SK-N-SH (cell line): ENCODE measurements around the gene DNAH5. TPM values are rescaled to one million over a fixed set of nuclear protein-coding genes. Genes with fewer than 3 reads are reported as not detected.

ENCODE experiments used
- CTCF ChIA-PET: fragments of 300-600, 350-600 bp; formaldehyde crosslinking; extraction: SDS; loops from one replicate; lab custom pipeline; 2021; lab: Yijun Ruan, JAX
- POLR2A ChIA-PET: fragments of 350-600 bp; sonication (Branson Sonifier 250); formaldehyde crosslinking; extraction: SDS; loops from one replicate; lab custom pipeline; 2020; ENCODE audit warnings: antibody characterized with exemption, inconsistent platforms; lab: Yijun Ruan, JAX
- DNase-seq: peaks from one replicate; pipeline ENCODE4 v3.0.0; 2012
- H2AFZ ChIP-seq: fragments of 200-600 bp; sonication (generic); 2 replicates; pipeline ENCODE4 v1.8.1; 2016; ENCODE audit warnings: antibody characterized with exemption, mild to moderate bottlenecking, low read depth
- H3F3A ChIP-seq: fragments of 200-600 bp; sonication (generic); replicated peaks from 2 replicates; pipeline ENCODE3; 2016; ENCODE audit warnings: antibody characterized with exemption, mild to moderate bottlenecking; ENCODE audit not compliant: insufficient read depth
- H3K27ac ChIP-seq, 2 experiments: fragments of 200-500 bp in 1 of 2; fragments of 200-600 bp in 1 of 2; sonication (Bioruptor generic) in 1 of 2; sonication (generic), shearing (Covaris generic) in 1 of 2; 2 replicates each; pipeline versions ENCODE4 v1.5.1 to v1.6.1; 2014 to 2016; ENCODE audit warnings: low read depth in 2 of 2, inconsistent platforms in 1 of 2, low read length in 1 of 2, mild to moderate bottlenecking in 1 of 2, mixed read lengths in 1 of 2
- H3K27me3 ChIP-seq: fragments of 200-600 bp; sonication (generic), shearing (Covaris generic); 2 replicates; pipeline ENCODE4 v1.6.1; 2016; ENCODE audit warnings: mixed run types; ENCODE audit not compliant: insufficient read depth
- H3K36me3 ChIP-seq, 2 experiments: fragments of 200-500 bp in 1 of 2; fragments of 200-600 bp in 1 of 2; sonication (Bioruptor generic) in 1 of 2; sonication (generic) in 1 of 2; replicated peaks in 1 of 2; 2 replicates each; pipeline versions ENCODE3 to v1.5.1; 2014 to 2016; ENCODE audit warnings: low read length in 1 of 2, mild to moderate bottlenecking in 1 of 2; ENCODE audit not compliant: insufficient read depth in 2 of 2, control insufficient read depth in 1 of 2
- H3K4me1 ChIP-seq, 2 experiments: fragments of 200-500 bp in 1 of 2; fragments of 200-600 bp in 1 of 2; sonication (Bioruptor generic) in 1 of 2; sonication (generic), shearing (Covaris generic) in 1 of 2; 2 replicates each; pipeline versions ENCODE4 v1.5.1 to v1.6.1; 2014 to 2016; ENCODE audit warnings: low read depth in 1 of 2, low read length in 1 of 2, mixed run types in 1 of 2; ENCODE audit not compliant: insufficient read depth in 2 of 2, control insufficient read depth in 1 of 2
- H3K4me2 ChIP-seq: fragments of 200-600 bp; sonication (generic), shearing (Covaris generic); 2 replicates; pipeline ENCODE4 v1.6.1; 2017; ENCODE audit warnings: mixed run types
- H3K4me3 ChIP-seq, 2 experiments: fragments of 200-500 bp in 1 of 2; fragments of 200-600 bp in 1 of 2; sonication (Bioruptor generic) in 1 of 2; sonication (generic), shearing (Covaris generic) in 1 of 2; 2 replicates each; pipeline versions ENCODE4 v1.5.1 to v1.8.1; 2014 to 2016; ENCODE audit warnings: low read depth in 2 of 2, inconsistent platforms in 1 of 2, low read length in 1 of 2, mild to moderate bottlenecking in 1 of 2, mixed read lengths in 1 of 2, moderate library complexity in 1 of 2
- H3K79me2 ChIP-seq: fragments of 200-600 bp; sonication (generic); 2 replicates; pipeline ENCODE4 v1.8.1; 2017; ENCODE audit warnings: mild to moderate bottlenecking; ENCODE audit not compliant: insufficient read depth
- H3K9ac ChIP-seq: fragments of 200-600 bp; sonication (generic); 2 replicates; pipeline ENCODE4 v1.6.1; 2017; ENCODE audit warnings: mixed run types
- H3K9me2 ChIP-seq: fragments of 200-600 bp; sonication (generic); 2 replicates; pipeline ENCODE4 v1.6.1; 2017; ENCODE audit warnings: mixed run types
- H3K9me3 ChIP-seq: fragments of 200-600 bp; sonication (generic); 2 replicates; pipeline ENCODE4 v1.6.1; 2017; ENCODE audit warnings: mixed run types, mild to moderate bottlenecking, moderate library complexity
- H4K20me1 ChIP-seq: fragments of 200-600 bp; sonication (generic); 2 replicates; pipeline ENCODE4 v1.6.1; 2017; ENCODE audit warnings: mild to moderate bottlenecking, mixed run types; ENCODE audit not compliant: insufficient read depth
- CHD2 ChIP-seq: fragments of 150-350 bp; IDR thresholded peaks from 2 replicates; pipeline ENCODE4 v1.6.1; 2018; ENCODE audit warnings: low read length; ENCODE audit not compliant: partially characterized antibody
- ELF1 ChIP-seq: IDR thresholded peaks from 2 replicates; pipeline ENCODE4 v1.4.0; 2012
- FOSL2 ChIP-seq: IDR thresholded peaks from 2 replicates; pipeline ENCODE4 v1.4.0; 2012; ENCODE audit warnings: low read depth, mild to moderate bottlenecking, moderate library complexity, borderline replicate concordance
- FOXJ3 ChIP-seq: sonication (generic); formaldehyde crosslinking; IDR thresholded peaks from 2 replicates; pipeline ENCODE4 v1.5.1; 2020; ENCODE audit warnings: mild to moderate bottlenecking, missing genetic modification reagents
- GABPA ChIP-seq: IDR thresholded peaks from 2 replicates; pipeline ENCODE4 v1.4.0; 2012; ENCODE audit warnings: low read depth, mild to moderate bottlenecking
- IRF3 ChIP-seq: fragments of 150-350 bp; IDR thresholded peaks from 2 replicates; pipeline ENCODE4 v1.6.1; 2016; ENCODE audit warnings: mild to moderate bottlenecking, low read depth, low read length
- MEF2A ChIP-seq: IDR thresholded peaks from 2 replicates; pipeline ENCODE4 v1.4.0; 2012; ENCODE audit warnings: low read depth, borderline replicate concordance
- NFIC ChIP-seq: IDR thresholded peaks from 2 replicates; pipeline ENCODE4 v1.4.0; 2012; ENCODE audit warnings: borderline replicate concordance
- PBX3 ChIP-seq: IDR thresholded peaks from 2 replicates; pipeline ENCODE4; 2012
- REST ChIP-seq: IDR thresholded peaks from 2 replicates; pipeline ENCODE4 v1.6.1; 2012; ENCODE audit warnings: mild to moderate bottlenecking, low read depth, low read length, moderate library complexity
- RFX5 ChIP-seq: IDR thresholded peaks from 2 replicates; pipeline ENCODE4 v1.6.1; 2012; ENCODE audit warnings: mild to moderate bottlenecking, improper control_type of control experiment, low read length
- RXRA ChIP-seq: IDR thresholded peaks from 2 replicates; pipeline ENCODE4 v1.4.0; 2012; ENCODE audit warnings: low read depth, mild to moderate bottlenecking, borderline replicate concordance
- SIN3A ChIP-seq: IDR thresholded peaks from 2 replicates; pipeline ENCODE4 v1.6.1; 2012; ENCODE audit warnings: low read depth, mild to moderate bottlenecking, low read length, moderate library complexity, borderline replicate concordance
- TCF12 ChIP-seq: IDR thresholded peaks from 2 replicates; pipeline ENCODE4 v1.4.0; 2012
- USF2 ChIP-seq: fragments of 150-350 bp; IDR thresholded peaks from 2 replicates; pipeline ENCODE4 v1.6.1; 2017; ENCODE audit warnings: antibody characterized with exemption, low read length, low read depth, borderline replicate concordance
- YY1 ChIP-seq: IDR thresholded peaks from 2 replicates; pipeline ENCODE4 v1.4.0; 2012; ENCODE audit warnings: low read depth, mild to moderate bottlenecking
- WGBS: methylation state at CpG from one replicate; pipeline ENCODE4 v1.1.6; 2017; ENCODE audit warnings: low lambda C conversion rate; 5-methylcytosine and 5-hydroxymethylcytosine counted together
- polyA plus RNA-seq, 3 experiments: library from polyadenylated mRNA; depleted of rRNA; stranded (reverse); fragments of >200 nt; gene quantifications; 2 replicates each; pipeline ENCODE4 v1.2.3, GENCODE V29; 2012
- TF ChIP-seq, protein P1 (sequence below): IDR thresholded peaks from 2 replicates; pipeline ENCODE4 v1.4.0; 2012; ENCODE audit warnings: low read depth, borderline replicate concordance
- TF ChIP-seq, protein P2 (sequence below): fragments of 200-600 bp; sonication (generic); IDR thresholded peaks from 2 replicates; pipeline ENCODE4 v1.6.1; 2017; ENCODE audit warnings: antibody characterized with exemption, mild to moderate bottlenecking, moderate library complexity

The DNAH5 gene
- polyA plus RNA-seq, 1 of the 3 experiments (the other 2 are of a cell fraction): 0.74 TPM

DNA sequence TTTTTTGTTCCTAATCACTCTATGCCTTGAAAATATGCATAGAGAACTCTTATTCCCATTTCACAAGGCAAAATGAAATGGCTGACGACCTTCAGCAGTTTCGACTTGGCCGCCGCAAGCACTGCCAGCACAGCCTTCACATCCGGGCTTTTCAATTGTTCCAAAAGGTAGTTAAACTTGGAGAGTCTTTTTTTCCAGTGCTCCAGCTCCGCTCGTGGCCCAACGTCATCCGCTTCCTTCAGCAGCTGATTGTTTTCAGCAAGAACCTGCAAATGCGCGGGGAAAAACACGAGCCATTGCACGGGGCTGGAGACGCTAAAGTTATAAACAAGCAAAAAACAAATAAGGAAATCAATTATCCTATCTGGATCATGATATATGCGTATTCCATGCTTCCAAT is 25.4 kb downstream of the DNAH5 start:
- ChIA-PET POLR2A (no interaction called here), CTCF (no interaction called here)
- TF ChIP-seq NFIC (no peak), TCF12 (no peak), FOSL2 (no peak), CHD2 (no peak), RXRA (no peak), RFX5 (no peak), USF2 (no peak), YY1 (no peak), MEF2A (no peak), REST (no peak)
- TF ChIP-seq, protein P1, sequence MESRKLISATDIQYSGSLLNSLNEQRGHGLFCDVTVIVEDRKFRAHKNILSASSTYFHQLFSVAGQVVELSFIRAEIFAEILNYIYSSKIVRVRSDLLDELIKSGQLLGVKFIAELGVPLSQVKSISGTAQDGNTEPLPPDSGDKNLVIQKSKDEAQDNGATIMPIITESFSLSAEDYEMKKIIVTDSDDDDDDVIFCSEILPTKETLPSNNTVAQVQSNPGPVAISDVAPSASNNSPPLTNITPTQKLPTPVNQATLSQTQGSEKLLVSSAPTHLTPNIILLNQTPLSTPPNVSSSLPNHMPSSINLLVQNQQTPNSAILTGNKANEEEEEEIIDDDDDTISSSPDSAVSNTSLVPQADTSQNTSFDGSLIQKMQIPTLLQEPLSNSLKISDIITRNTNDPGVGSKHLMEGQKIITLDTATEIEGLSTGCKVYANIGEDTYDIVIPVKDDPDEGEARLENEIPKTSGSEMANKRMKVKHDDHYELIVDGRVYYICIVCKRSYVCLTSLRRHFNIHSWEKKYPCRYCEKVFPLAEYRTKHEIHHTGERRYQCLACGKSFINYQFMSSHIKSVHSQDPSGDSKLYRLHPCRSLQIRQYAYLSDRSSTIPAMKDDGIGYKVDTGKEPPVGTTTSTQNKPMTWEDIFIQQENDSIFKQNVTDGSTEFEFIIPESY: no peak
- Histone ChIP-seq H3F3A (no peaks in the 10 kb centered on the region), H3K4me3 (no peak overlapping the region), H3K79me2 (no peaks in the 10 kb centered on the region), H3K4me2 (no peak overlapping the region), H2AFZ (no peak overlapping the region), H3K4me1 (no peaks in the 10 kb centered on the region), H3K9ac (no peak overlapping the region), H3K9me2 (no peaks in the 10 kb centered on the region), H3K9me3 (no peaks in the 10 kb centered on the region), H4K20me1 (no peaks in the 10 kb centered on the region), H3K27ac (no peak overlapping the region), H3K36me3 (no peaks in the 10 kb centered on the region), H3K27me3 (no peaks in the 10 kb centered on the region)
- 78% methylated on average over 15 of the region's 15 CpGs for WGBS
- no peak for DNase-seq

DNA sequence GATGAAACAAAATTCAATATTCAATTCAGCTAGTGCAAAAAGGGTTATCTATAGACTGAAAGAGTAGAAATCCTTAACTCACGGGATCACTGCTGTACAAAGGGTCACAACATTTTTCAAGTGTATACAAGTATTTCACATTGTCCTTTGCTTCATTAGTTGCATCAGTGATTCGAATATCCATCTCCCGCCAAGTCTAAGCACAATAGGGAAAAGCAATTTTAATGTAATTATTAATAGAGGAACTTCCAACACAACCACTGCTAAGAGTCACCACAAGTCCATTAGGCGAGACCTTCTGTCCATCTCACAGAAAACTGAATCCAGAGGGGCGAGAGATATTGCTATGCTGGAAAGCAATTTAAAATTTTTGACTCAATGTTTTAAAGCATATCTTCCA is 27.4 kb downstream of the DNAH5 start:
- no peaks in the 10 kb centered on the region for H3K9me3 ChIP-seq
- no peak overlapping the region for H3K4me2 ChIP-seq
- POLR2A ChIA-PET: no interaction called here
- H3K4me3 ChIP-seq: no peak overlapping the region
- H3K79me2 ChIP-seq: no peaks in the 10 kb centered on the region
- H3F3A ChIP-seq: no peaks in the 10 kb centered on the region
- H2AFZ ChIP-seq: no peak overlapping the region
- no peak overlapping the region for H3K27ac ChIP-seq
- H3K27me3 ChIP-seq: no peaks in the 10 kb centered on the region
- 53% methylated on average over 5 of the region's 5 CpGs for WGBS
- no peak for DNase-seq
- CTCF ChIA-PET: no interaction called here
- no peaks in the 10 kb centered on the region for H3K36me3 ChIP-seq
- no peaks in the 10 kb centered on the region for H3K4me1 ChIP-seq
- H3K9me2 ChIP-seq: peaks cover 4% of the 10 kb centered on the region; the same call in 1 of the 2 replicates
- no peak overlapping the region for H3K9ac ChIP-seq
- H4K20me1 ChIP-seq: no peaks in the 10 kb centered on the region
- no peak for TF ChIP-seq FOXJ3 (CRISPR knock-in tag)
- no peak for TF ChIP-seq IRF3
- no peak for TF ChIP-seq FOSL2
- TF ChIP-seq, protein P2, sequence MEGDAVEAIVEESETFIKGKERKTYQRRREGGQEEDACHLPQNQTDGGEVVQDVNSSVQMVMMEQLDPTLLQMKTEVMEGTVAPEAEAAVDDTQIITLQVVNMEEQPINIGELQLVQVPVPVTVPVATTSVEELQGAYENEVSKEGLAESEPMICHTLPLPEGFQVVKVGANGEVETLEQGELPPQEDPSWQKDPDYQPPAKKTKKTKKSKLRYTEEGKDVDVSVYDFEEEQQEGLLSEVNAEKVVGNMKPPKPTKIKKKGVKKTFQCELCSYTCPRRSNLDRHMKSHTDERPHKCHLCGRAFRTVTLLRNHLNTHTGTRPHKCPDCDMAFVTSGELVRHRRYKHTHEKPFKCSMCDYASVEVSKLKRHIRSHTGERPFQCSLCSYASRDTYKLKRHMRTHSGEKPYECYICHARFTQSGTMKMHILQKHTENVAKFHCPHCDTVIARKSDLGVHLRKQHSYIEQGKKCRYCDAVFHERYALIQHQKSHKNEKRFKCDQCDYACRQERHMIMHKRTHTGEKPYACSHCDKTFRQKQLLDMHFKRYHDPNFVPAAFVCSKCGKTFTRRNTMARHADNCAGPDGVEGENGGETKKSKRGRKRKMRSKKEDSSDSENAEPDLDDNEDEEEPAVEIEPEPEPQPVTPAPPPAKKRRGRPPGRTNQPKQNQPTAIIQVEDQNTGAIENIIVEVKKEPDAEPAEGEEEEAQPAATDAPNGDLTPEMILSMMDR: no peak
- TF ChIP-seq GABPA: no peak
- no peak for TF ChIP-seq ELF1
- no peak for TF ChIP-seq PBX3
- no peak for TF ChIP-seq SIN3A
